H1 (cell line): ENCODE results near the gene FRMPD2. TPM values are rescaled to one million over a fixed set of nuclear protein-coding genes. Genes with fewer than 3 reads are reported as not detected.

Experiments
- CTCF ChIA-PET: fragments of 300-600 bp; sonication (Branson Sonifier 250); formaldehyde crosslinking; loops from one replicate; lab custom pipeline; 2021; ENCODE audit not compliant: partially characterized antibody; lab: Charles Lee
- POLR2A ChIA-PET: fragments of 300-600 bp; sonication (Branson Sonifier 250); formaldehyde crosslinking; loops from one replicate; lab custom pipeline; 2021; ENCODE audit warnings: inconsistent platforms; ENCODE audit not compliant: partially characterized antibody; lab: Charles Lee
- DNase-seq, 2 experiments: peaks; one replicate each; pipeline versions ENCODE4 v3.0.0 to v3.0.0-alpha.2; 2010 to 2022; ENCODE audit warnings: low spot score in 2 of 2, low read depth in 1 of 2, mixed read lengths in 1 of 2
- FAIRE-seq: peaks from 2 replicates; lab custom pipeline; 2011; peaks lifted over from hg19 to GRCh38; lab: Jason Lieb, UNC
- H2AFZ ChIP-seq: 2 replicates; pipeline ENCODE4 v1.8.1; 2012; ENCODE audit warnings: low read length, inconsistent platforms
- H2AK5ac ChIP-seq: 2 replicates; pipeline ENCODE4 v1.6.1; 2013; ENCODE audit warnings: low read depth, low read length
- H2BK120ac ChIP-seq: replicated peaks from 2 replicates; pipeline ENCODE3; 2013; ENCODE audit warnings: low read depth, low read length, inconsistent platforms
- H2BK12ac ChIP-seq: 2 replicates; pipeline ENCODE4 v1.6.1; 2013; ENCODE audit warnings: low read depth, low read length
- H2BK15ac ChIP-seq: 2 replicates; pipeline ENCODE4 v1.6.1; 2013; ENCODE audit warnings: low read length
- H2BK20ac ChIP-seq: 2 replicates; pipeline ENCODE4 v1.6.1; 2013; ENCODE audit warnings: low read length
- H2BK5ac ChIP-seq: 2 replicates; pipeline ENCODE4 v1.6.1; 2013; ENCODE audit warnings: low read depth, low read length
- H3K14ac ChIP-seq: 2 replicates; pipeline ENCODE4 v1.6.1; 2013; ENCODE audit warnings: inconsistent platforms; ENCODE audit not compliant: insufficient read length
- H3K18ac ChIP-seq: 2 replicates; pipeline ENCODE4 v1.6.1; 2013; ENCODE audit warnings: low read length; ENCODE audit errors: extremely low read depth
- H3K23ac ChIP-seq: 2 replicates; pipeline ENCODE4 v1.6.1; 2013; ENCODE audit warnings: inconsistent platforms; ENCODE audit not compliant: insufficient read length
- H3K23me2 ChIP-seq: 2 replicates; pipeline ENCODE4 v1.6.1; 2013; ENCODE audit warnings: low read depth, low read length
- H3K27ac ChIP-seq: 2 replicates; pipeline ENCODE4 v1.6.1; 2011; ENCODE audit warnings: low read depth, low read length, inconsistent platforms
- H3K27me3 ChIP-seq, 4 experiments: replicated peaks in 1 of 4; 1 replicate in 1 of 4; 2 replicates in 3 of 4; pipeline versions ENCODE4 v1.6.1 to v1.8.1; 2011 to 2013; ENCODE audit warnings: low read length in 3 of 4, mild to moderate bottlenecking in 3 of 4, inconsistent platforms in 2 of 4, mixed read lengths in 2 of 4, moderate library complexity in 1 of 4; ENCODE audit not compliant: control insufficient read depth in 3 of 4, insufficient read depth in 3 of 4; ENCODE audit errors: extremely low read depth in 1 of 4
- H3K36me3 ChIP-seq, 4 experiments: 2 replicates each; pipeline versions ENCODE4 v1.6.1 to v1.8.1; 2011 to 2013; ENCODE audit warnings: mild to moderate bottlenecking in 4 of 4, low read length in 3 of 4, moderate library complexity in 2 of 4, control low read depth in 1 of 4, inconsistent platforms in 1 of 4; ENCODE audit not compliant: insufficient read depth in 4 of 4, control insufficient read depth in 2 of 4
- H3K4ac ChIP-seq: replicated peaks from 2 replicates; pipeline ENCODE3; 2013; ENCODE audit warnings: low read length, low read depth, mixed read lengths, inconsistent platforms; ENCODE audit not compliant: insufficient read length
- H3K4me1 ChIP-seq, 4 experiments: replicated peaks in 1 of 4; 1 replicate in 1 of 4; 2 replicates in 3 of 4; pipeline versions ENCODE4 v1.6.1 to v1.8.1; 2011 to 2013; ENCODE audit warnings: low read length in 3 of 4, inconsistent platforms in 2 of 4, mixed read lengths in 1 of 4; ENCODE audit not compliant: insufficient read depth in 4 of 4, control insufficient read depth in 3 of 4
- H3K4me2 ChIP-seq, 2 experiments: 2 replicates each; pipeline versions ENCODE4 v1.6.1 to v1.8.1; 2011 to 2013; ENCODE audit warnings: low read depth in 2 of 2, low read length in 2 of 2, control low read depth in 1 of 2, inconsistent platforms in 1 of 2, mild to moderate bottlenecking in 1 of 2; ENCODE audit not compliant: insufficient read depth in 1 of 2
- H3K4me3 ChIP-seq, 4 experiments: fragments of 200-600, 300-600 bp in 1 of 4; sonication (generic), shearing (Covaris generic), sonication (Bioruptor Twin) in 1 of 4; 2 replicates each; pipeline versions ENCODE4 v1.5.1 to v1.8.1; 2011 to 2016; ENCODE audit warnings: low read length in 4 of 4, low read depth in 3 of 4, control low read depth in 2 of 4, inconsistent platforms in 2 of 4, mild to moderate bottlenecking in 2 of 4, mixed read lengths in 1 of 4, moderate library complexity in 1 of 4; ENCODE audit not compliant: insufficient read depth in 2 of 4; ENCODE audit errors: extremely low read depth in 1 of 4
- H3K56ac ChIP-seq: replicated peaks from 2 replicates; pipeline ENCODE3; 2013; ENCODE audit warnings: low read depth, mild to moderate bottlenecking, mixed read lengths, low read length, inconsistent platforms; ENCODE audit not compliant: insufficient read length
- H3K79me1 ChIP-seq: 2 replicates; pipeline ENCODE4 v1.6.1; 2013; ENCODE audit warnings: low read depth, low read length, control low read depth
- H3K79me2 ChIP-seq, 2 experiments: 2 replicates each; pipeline versions ENCODE4 v1.6.1 to v1.8.1; 2012 to 2013; ENCODE audit warnings: low read length in 2 of 2, mild to moderate bottlenecking in 2 of 2, inconsistent platforms in 1 of 2; ENCODE audit not compliant: insufficient read depth in 2 of 2, control insufficient read depth in 1 of 2
- H3K9ac ChIP-seq, 4 experiments: replicated peaks in 1 of 4; 1 replicate in 1 of 4; 2 replicates in 3 of 4; pipeline versions ENCODE4 v1.6.1 to v1.8.1; 2011 to 2013; ENCODE audit warnings: low read depth in 3 of 4, low read length in 3 of 4, control low read depth in 2 of 4, mild to moderate bottlenecking in 2 of 4, moderate library complexity in 2 of 4, inconsistent platforms in 1 of 4; ENCODE audit errors: extremely low read depth in 1 of 4
- H3K9me3 ChIP-seq, 2 experiments: 2 replicates each; pipeline versions ENCODE4 v1.6.1 to v1.8.1; 2012 to 2013; ENCODE audit warnings: mild to moderate bottlenecking in 2 of 2, moderate library complexity in 2 of 2, control low read depth in 1 of 2, inconsistent platforms in 1 of 2, low read depth in 1 of 2, low read length in 1 of 2, mixed read lengths in 1 of 2; ENCODE audit not compliant: insufficient read depth in 2 of 2
- H4K20me1 ChIP-seq, 2 experiments: replicated peaks in 1 of 2; 2 replicates each; pipeline versions ENCODE3 to v1.8.1; 2011 to 2013; ENCODE audit warnings: inconsistent platforms in 2 of 2, low read length in 2 of 2, mild to moderate bottlenecking in 1 of 2; ENCODE audit not compliant: insufficient read depth in 2 of 2, control insufficient read depth in 1 of 2
- H4K5ac ChIP-seq: 2 replicates; pipeline ENCODE4 v1.6.1; 2013; ENCODE audit warnings: low read length, low read depth, mixed read lengths, inconsistent platforms; ENCODE audit not compliant: insufficient read length
- H4K8ac ChIP-seq: 2 replicates; pipeline ENCODE4 v1.8.0; 2013; ENCODE audit warnings: mild to moderate bottlenecking, moderate library complexity, low read length, inconsistent platforms; ENCODE audit not compliant: insufficient read depth; ENCODE audit errors: extremely low read depth
- H4K91ac ChIP-seq: replicated peaks from 2 replicates; pipeline ENCODE3; 2013; ENCODE audit warnings: low read length, mixed read lengths, inconsistent platforms; ENCODE audit not compliant: insufficient read length
- ZNF274 ChIP-seq: IDR thresholded peaks from 2 replicates; pipeline ENCODE4 v1.7.0; 2012; ENCODE audit warnings: low read length, borderline replicate concordance; ENCODE audit errors: extremely low read depth
- WGBS, 2 experiments: shearing (Covaris generic) in 1 of 2; methylation state at CpG; one replicate each; pipeline versions ENCODE4 v1.1.6 to v1.1.7; 2013 to 2015; ENCODE audit warnings: low lambda C conversion rate in 2 of 2, mixed read lengths in 2 of 2, inconsistent platforms in 1 of 2, low coverage in 1 of 2, missing lambda C conversion rate in 1 of 2; ENCODE audit not compliant: insufficient replicate concordance in 2 of 2, insufficient coverage in 1 of 2, insufficient read length in 1 of 2; ENCODE audit errors: extremely low coverage in 1 of 2, missing lambda C conversion rate in 1 of 2; 5-methylcytosine and 5-hydroxymethylcytosine counted together
- polyA plus RNA-seq, 7 experiments: library from polyadenylated mRNA; depleted of rRNA in 3 of 7; stranded (reverse) in 5 of 7; unstranded in 2 of 7; fragments of >200 nt in 5 of 7; fragments of 200-250 nt in 2 of 7; gene quantifications; 1 replicate in 5 of 7; 2 replicates in 1 of 7; 4 replicates in 1 of 7; pipeline versions ENCODE4 v1.2.1 to v1.2.3, GENCODE V29; 2011 to 2013; ENCODE audit warnings: missing spikeins in 2 of 7, mixed read lengths in 2 of 7
- total RNA-seq: library from RNA; stranded (reverse); fragmentation: NEBNext Ultra II Directional; extraction: Animal tissue kit (Norgen Biotek cat#: 25700); gene quantifications from 2 replicates; pipeline ENCODE4 v1.2.1, GENCODE V29; 2021

Gene FRMPD2
- total and polyA plus RNA-seq, 2 of the 8 experiments (the other 6 are each of a cell fraction or from before 2014, with no cell fraction given): 0.07 to 0.47 TPM

DNA sequence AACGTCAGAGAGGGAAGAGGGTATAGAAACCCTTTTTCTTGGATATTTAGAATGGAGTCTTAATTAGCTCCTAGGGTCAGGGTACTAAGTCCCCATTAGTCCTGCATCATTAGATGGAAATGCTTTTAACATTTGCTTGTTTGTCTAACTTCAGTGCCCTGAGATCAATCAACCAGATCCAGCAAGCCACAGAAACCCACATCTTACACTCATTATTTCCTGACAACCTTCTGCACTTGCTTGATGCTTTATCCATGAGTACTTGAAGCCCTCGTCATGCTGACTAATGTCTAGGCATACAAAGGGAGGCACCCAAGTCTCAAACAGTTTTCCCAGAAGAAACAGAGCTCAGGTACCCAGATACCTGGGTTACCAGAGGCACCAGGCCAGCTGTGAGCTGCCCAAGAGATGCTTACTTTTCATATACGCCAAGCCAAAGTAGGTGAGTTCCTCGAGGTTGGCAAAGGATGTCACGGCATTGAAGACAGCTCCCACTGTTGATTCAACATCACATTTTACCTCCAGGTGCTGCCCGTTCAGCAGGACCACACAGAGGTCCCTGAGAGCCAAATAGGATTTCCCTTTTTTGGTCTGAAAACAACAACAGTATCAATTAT is 42.7 kb downstream of the FRMPD2 start:
- Histone ChIP-seq H3K79me2 (no peaks in the 10 kb centered on the region), H3K14ac (no peak overlapping the region), H3K36me3 (no peaks in the 10 kb centered on the region), H3K9me3 (no peaks in the 10 kb centered on the region), H3K9ac (no peak overlapping the region), H3K4ac (no peak overlapping the region), H2BK12ac (no peak overlapping the region), H2BK5ac (no peak overlapping the region), H4K5ac (no peak overlapping the region), H4K91ac (no peak overlapping the region), H3K23ac (no peak overlapping the region), H3K27me3 (no peaks in the 10 kb centered on the region), H3K18ac (no peak overlapping the region), H2BK15ac (no peak overlapping the region), H2AFZ (no peak overlapping the region), H3K56ac (no peak overlapping the region), H3K4me3 (no peak overlapping the region), H3K23me2 (no peaks in the 10 kb centered on the region), H3K79me1 (no peaks in the 10 kb centered on the region), H3K4me1 (peaks cover 0 to 6% (median 1%) of the 10 kb centered on the region in 4 experiments; a peak in 3 of 7 replicates), H3K27ac (no peak overlapping the region), H2AK5ac (no peak overlapping the region), H4K20me1 (no peaks in the 10 kb centered on the region), H4K8ac (no peak overlapping the region), H3K4me2 (no peak overlapping the region), H2BK20ac (no peak overlapping the region), H2BK120ac (no peak overlapping the region)
- DNase-seq: peak in 1 of 2 experiments; percentile 30
- ChIA-PET CTCF (interaction anchor here (1.6 kb wide), 1 partner anchor 58 kb away, joined by 5 read pairs; no protein-coding TSS in a partner anchor), POLR2A (no interaction called here)
- 84% methylated on average over 6 of the region's 6 CpGs; no CpG with 5 or more reads in 1 of the 2 experiments for WGBS, 2 experiments
- no peak for TF ChIP-seq ZNF274
- no peak for FAIRE-seq
